Measurements from ENCODE around the gene C17orf113. TPM values are rescaled to one million over a fixed set of nuclear protein-coding genes. Genes with fewer than 3 reads are reported as not detected.
A peak's percentile ranks its signal among the peaks of the same experiment; 100 is the strongest.

The C17orf113 gene
- total RNA-seq, 1 experiment from 2014 or later, result 0.40 TPM

DNA sequence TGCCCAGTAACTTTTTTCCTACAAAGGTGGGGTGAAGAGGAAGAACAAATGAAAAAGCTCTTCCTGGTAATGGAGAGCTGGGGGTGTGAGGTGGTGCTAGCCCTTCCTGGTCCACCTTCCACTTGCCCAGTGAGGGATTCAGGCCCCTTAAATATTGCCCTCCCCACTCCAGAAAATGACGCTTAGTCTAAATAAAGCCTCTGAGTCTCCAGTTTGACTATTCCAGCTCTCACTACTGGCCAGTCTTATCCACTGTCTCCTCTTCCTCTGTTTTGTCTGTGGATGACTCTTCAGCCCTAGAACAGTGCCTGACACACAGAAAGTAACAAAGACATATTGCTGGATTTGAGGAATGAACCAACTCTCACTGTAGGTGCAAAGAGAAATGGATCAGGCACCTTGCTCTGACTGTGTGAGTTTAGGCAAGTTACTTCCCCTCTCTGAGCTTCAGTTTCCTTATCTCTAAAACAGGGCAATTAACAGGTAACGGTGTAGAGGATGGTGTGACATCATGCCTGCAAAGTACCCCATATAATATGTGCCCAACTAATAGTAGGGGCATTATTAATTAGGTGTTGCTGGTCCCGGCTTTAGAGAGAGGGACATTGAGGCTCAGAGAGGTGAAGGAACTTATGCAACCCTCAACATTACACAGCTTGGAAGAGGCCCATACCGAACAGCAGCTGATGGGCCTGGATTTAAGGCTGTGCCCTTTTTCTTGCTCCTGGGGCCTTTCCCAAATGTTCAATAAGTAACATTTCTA is 26.6 kb upstream of the C17orf113 start:
- no peak for DNase-seq (ENCODE audit: low read depth, low spot score)
- in situ Hi-C loops (cut with HindIII; ENCODE audit: low pct_unique_long_range_greater_than_20kb, low sequenced_read_pairs), result no loop called here

DNA sequence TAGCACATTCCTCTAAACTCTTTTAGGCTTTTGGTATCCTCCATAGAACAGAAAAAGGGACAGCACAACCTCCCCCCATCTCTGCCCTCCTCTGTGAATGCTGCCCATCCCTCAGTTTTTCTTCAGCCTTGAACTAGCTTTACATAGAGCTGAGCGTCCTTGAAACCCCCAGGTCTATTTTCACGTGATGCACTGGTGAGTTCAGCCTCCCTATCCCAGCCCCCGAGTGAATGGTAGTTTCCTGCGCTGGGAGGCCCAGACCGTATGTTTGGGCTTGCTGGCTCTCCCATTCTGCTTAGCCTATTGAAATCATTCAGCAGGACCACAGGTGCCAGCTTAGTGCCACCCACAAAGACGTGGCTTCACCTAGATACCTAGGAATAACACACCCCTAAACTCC is 25.4 kb upstream of the C17orf113 start:
- in situ Hi-C loops (cut with HindIII; ENCODE audit: low pct_unique_long_range_greater_than_20kb, low sequenced_read_pairs), result no loop called here

DNA sequence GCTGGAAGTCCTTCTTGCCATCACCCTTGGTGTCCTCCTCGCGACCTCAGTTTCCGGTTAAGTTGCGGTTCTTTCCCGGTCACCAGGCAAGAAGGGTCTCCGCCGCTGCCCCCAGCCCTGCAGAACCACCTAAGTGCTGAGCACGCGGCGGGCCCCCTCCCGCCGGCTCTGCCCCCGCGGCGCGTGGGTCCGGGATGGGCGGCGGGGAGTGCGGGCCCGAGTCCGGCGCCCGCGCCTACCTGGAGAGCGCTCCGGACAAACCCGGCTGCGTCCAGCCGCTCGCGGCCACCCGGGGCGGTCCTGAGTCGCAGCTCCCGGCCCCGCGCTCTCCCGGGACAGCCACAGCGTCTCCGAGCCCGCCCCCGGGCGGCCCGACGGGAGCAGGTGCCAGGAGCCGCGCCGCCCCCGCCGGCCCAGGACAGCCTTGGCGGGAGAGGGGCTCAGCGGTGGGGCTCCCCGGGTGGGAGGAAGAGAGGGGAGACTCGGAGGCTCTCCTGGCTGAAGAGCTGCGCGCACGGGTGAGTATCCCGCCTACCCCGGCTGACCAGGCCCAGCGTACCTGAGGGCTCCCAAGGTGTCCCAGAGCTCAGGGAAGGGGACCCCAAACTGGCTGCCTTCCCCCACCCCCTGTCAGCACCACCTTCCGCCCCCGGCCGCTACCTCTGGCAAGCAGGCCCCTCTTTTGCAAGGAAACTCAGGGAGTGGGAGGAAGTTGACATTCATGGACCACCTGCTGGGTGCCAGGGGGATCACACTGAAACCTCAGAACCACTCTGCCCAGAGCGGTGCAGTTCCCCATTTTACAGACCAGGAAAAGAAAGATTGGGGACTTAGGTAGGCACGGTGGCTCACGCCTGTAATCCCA is 22.2 kb upstream of the C17orf113 start:
- no peak for DNase-seq (ENCODE audit: low read depth, low spot score)
- in situ Hi-C loops (cut with HindIII; ENCODE audit: low pct_unique_long_range_greater_than_20kb, low sequenced_read_pairs), result no loop called here

More for the DNA sequence above, 25.4 kb upstream of the C17orf113 start:
- no peak for DNase-seq (ENCODE audit: low read depth, low spot score)

- no peak for DNase-seq (ENCODE audit: low read depth, low spot score)
- in situ Hi-C loops (cut with HindIII; ENCODE audit: low pct_unique_long_range_greater_than_20kb, low sequenced_read_pairs), result no loop called here
Measured at GRCh38 chr17:42071810-42072209, 21.4 kb upstream of the C17orf113 start.

GRCh38 chr17:42068979-42069378 is 18.6 kb upstream of the C17orf113 start:
- in situ Hi-C loops (cut with HindIII; ENCODE audit: low pct_unique_long_range_greater_than_20kb, low sequenced_read_pairs), result no loop called here
- DNase-seq (ENCODE audit: low read depth, low spot score), result no peak

DNA sequence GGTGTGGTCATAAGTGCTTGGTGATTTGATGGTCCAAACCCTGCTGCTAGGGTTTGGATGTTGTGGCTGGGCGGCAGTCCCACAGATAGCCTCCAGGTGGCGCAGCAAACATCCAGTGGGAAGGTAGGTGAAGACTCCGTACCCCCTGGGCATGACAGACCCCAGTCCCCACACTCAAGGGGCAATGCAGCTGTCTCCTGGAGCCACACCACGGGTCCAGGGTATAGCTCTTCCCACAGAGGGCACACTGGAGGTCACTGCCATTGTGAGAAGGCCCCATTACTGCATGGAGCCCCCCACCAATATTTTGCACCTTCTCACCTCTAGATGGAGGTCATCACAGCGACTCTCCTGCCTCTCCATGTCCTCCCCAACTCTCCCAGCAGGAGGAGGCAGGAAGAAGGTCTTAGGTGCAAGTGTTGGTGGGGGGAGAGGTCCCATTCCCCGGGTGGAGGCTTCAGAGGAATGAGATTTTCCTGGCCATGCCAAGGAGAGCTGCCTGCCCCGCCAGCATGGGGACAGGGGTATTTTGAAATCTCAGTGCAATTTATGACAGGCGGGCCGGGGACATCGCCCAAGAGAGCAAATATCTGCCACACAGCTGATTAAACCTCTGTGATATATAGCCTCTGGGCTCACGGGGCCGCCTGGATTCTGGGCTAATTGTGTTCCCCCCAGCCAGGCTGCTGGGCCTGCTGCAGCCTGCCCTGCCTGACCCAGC is 17.1 kb upstream of the C17orf113 start:
- peak; percentile 74 for DNase-seq (ENCODE audit: low read depth, low spot score)
- in situ Hi-C loops (cut with HindIII; ENCODE audit: low pct_unique_long_range_greater_than_20kb, low sequenced_read_pairs), result no loop called here

GRCh38 chr17:42065201-42065600 is 14.8 kb upstream of the C17orf113 start:
- no peak for DNase-seq (ENCODE audit: low read depth, low spot score)
- in situ Hi-C loops (cut with HindIII; ENCODE audit: low pct_unique_long_range_greater_than_20kb, low sequenced_read_pairs), result no loop called here

GRCh38 chr17:42062681-42063080 is 12.3 kb upstream of the C17orf113 start:
- in situ Hi-C loops (cut with HindIII; ENCODE audit: low pct_unique_long_range_greater_than_20kb, low sequenced_read_pairs), result no loop called here

GRCh38 chr17:42061646-42062487 is 11.5 kb upstream of the C17orf113 start:
- in situ Hi-C loops (cut with HindIII; ENCODE audit: low pct_unique_long_range_greater_than_20kb, low sequenced_read_pairs), result no loop called here
- no peak for DNase-seq (ENCODE audit: low read depth, low spot score)

More at GRCh38 chr17:42062681-42063080, 12.3 kb upstream of the C17orf113 start:
- DNase-seq (ENCODE audit: low read depth, low spot score), result no peak

- in situ Hi-C loops (cut with HindIII; ENCODE audit: low pct_unique_long_range_greater_than_20kb, low sequenced_read_pairs), result no loop called here
- DNase-seq (ENCODE audit: low read depth, low spot score), result no peak
Measured at GRCh38 chr17:42060231-42060630, 9.8 kb upstream of the C17orf113 start.

DNA sequence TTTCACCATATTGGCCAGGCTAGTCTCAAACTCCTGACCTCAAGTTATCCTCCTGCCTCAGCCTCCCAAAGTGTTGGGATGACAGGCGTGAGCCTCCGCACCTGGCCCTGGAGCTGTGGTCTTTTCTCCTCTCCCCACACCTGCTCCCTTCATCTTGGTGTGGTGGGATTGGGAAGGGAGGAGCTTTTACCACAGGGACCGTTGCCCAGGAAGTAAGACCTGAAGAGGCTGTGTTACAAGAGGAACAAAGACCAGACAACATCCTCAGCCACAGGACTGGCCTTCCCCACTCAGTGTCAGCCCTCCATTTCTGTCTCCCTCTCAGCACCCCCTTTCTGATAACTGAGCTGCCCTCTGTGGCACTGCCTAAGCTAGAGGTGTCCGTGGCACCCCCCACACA is 9.4 kb upstream of the C17orf113 start:
- DNase-seq (ENCODE audit: low read depth, low spot score), result no peak
- in situ Hi-C loops (cut with HindIII; ENCODE audit: low pct_unique_long_range_greater_than_20kb, low sequenced_read_pairs), result no loop called here

DNA sequence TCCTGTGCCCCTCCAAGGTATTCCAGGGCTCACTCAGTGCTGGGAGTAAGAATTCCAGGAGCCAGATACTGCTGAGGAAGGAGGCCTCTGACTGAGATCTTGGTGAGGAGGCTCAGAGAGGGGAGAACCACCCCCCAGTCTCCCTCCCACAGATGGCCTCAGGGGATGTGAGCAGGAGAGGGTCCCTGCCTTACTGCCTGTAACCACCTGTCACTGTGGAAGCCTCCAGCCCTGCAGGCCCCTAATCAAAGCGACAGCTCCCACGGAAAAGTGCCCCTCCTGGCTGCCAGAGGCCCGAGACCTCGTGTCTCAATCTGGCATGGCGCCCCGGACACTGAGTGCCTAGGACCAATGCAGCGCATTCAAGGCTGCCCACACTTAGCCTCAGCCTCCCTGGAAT is 7.7 kb upstream of the C17orf113 start:
- in situ Hi-C loops (cut with HindIII; ENCODE audit: low pct_unique_long_range_greater_than_20kb, low sequenced_read_pairs), result no loop called here
- no peak for DNase-seq (ENCODE audit: low read depth, low spot score)

DNA sequence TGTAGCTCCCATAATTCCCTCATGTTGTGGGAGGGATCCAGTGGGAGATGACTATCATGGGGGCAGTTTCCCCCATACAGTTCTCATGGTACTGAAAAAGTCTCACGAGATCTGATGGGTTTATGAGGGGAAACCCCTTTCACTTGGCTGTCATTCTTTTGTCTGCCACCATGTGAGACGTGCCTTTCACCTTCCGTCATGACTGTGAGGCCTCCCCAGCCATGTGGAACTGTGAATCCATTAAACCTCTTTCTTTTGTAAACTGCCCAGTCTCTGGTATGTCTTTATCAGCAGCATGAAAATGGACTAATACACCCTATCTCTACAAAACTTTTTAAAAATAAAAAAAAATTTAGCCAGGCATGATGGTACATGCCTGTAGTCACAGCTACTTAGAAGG is 6.2 kb upstream of the C17orf113 start:
- no peak for DNase-seq (ENCODE audit: low read depth, low spot score)
- in situ Hi-C loops (cut with HindIII; ENCODE audit: low pct_unique_long_range_greater_than_20kb, low sequenced_read_pairs), result no loop called here

DNA sequence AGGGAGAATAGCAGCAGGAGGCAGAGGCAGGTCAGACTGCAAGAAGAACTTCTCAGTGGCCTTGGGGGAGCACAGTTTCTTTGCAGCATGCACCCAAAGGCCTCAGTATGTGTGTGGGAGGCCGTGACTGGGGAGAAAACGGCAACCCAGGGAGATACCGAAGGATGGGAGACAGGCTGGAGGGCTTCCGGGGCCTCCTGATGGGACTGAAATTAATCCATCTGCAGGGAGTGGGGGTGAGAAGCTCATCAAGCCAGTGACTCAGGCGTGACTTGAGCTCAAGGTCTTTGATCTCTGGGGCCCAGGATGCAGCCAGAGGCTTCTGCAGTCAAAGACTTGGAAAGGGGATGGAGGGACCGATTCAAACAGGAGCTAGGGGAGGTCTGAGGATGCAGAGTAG is 5.1 kb upstream of the C17orf113 start:
- in situ Hi-C loops (cut with HindIII; ENCODE audit: low pct_unique_long_range_greater_than_20kb, low sequenced_read_pairs), result no loop called here
- no peak for DNase-seq (ENCODE audit: low read depth, low spot score)

DNA sequence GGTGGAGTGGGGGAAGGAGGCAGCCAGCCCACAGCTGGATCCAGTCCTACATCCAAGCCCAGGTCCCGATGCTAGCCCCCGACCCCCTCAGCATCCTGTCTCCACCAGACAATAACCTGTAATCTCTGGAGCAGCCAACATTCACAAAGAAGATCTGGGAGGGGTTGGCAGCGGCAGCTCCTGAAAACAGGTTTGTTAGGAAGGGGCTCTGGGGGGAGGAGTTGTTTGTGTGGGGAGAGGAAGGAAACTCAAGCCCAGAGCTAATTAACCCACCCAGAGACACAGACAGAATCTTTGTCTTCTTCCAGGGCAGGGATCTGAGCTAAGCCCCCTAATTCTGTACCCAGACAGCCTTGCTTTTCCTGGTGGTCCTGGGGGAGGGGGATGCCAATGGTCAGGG is 4.6 kb upstream of the C17orf113 start:
- no peak for DNase-seq (ENCODE audit: low read depth, low spot score)
- in situ Hi-C loops (cut with HindIII; ENCODE audit: low pct_unique_long_range_greater_than_20kb, low sequenced_read_pairs), result no loop called here

GRCh38 chr17:42053731-42054500 is 3.5 kb upstream of the C17orf113 start:
- DNase-seq (ENCODE audit: low read depth, low spot score), result no peak
- in situ Hi-C loops (cut with HindIII; ENCODE audit: low pct_unique_long_range_greater_than_20kb, low sequenced_read_pairs), result no loop called here
